ENCODE results near the gene ZSWIM4. TPM values are rescaled to one million over a fixed set of nuclear protein-coding genes. Genes with fewer than 3 reads are reported as not detected.

ZSWIM4 gene
- total and polyA plus RNA-seq, 10 of the 15 experiments (the other 5 are each of a cell fraction or from before 2014, with no cell fraction given): 0.73 to 11.1 (median 1.8) TPM; not detected in 2

DNA sequence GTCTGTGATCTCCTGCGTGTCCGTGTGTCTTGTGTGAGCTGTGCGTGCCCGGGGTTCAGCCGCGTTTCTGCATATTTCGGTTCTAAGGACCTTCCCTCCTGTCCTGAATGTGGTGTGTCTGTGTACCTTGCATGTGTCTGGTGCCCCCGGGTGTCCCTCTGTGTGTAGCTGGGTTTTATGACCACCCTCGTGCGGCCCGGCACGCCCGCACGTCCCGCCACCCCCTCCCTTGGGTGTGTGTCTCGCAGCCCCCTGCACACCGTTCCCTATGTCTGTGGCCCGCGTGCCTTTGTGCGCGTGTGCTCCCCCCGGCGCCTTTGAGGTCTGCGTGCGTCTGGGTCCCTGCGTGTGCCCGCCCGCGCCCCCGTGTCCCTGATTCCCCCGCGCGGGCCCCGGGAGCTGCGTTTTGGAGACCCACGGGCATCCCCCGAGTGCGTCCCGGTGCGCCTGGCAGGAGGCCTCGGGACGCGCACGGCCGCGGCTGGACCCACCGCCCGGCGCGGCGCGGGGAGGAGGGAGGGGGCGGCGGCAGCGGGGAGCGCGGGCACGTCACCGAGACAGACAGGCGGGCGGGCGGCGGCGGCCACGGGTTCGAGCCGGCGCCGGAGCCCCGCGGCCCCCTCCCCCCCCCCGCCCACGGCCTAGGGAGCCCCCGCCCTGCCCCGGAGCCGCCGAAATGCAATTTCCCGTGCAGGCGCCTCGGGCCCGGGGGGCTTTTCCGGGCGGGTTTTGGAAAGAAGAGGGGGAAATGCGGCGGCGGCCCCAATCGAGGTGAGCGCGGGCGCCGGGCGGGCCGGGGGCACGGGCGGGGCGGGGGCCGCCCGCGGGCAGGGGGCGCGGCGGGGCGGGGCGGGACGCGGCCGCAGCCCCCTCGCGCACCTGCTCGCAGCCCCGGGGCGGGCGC, 69.7 kb downstream of the ZSWIM4 start (continued):
- no peak for TF ChIP-seq SMAD1 (IDR thresholded peaks at IDR 0.05; ENCODE audit: low read depth, partially characterized antibody)
- TF ChIP-seq ZZZ3 (IDR thresholded peaks at IDR 0.05; ENCODE audit: control insufficient read depth, insufficient read length, low read depth): no peak
- TF ChIP-seq ESRRA (IDR thresholded peaks at IDR 0.05; ENCODE audit: low read length): no peak
- TF ChIP-seq, protein P1, sequence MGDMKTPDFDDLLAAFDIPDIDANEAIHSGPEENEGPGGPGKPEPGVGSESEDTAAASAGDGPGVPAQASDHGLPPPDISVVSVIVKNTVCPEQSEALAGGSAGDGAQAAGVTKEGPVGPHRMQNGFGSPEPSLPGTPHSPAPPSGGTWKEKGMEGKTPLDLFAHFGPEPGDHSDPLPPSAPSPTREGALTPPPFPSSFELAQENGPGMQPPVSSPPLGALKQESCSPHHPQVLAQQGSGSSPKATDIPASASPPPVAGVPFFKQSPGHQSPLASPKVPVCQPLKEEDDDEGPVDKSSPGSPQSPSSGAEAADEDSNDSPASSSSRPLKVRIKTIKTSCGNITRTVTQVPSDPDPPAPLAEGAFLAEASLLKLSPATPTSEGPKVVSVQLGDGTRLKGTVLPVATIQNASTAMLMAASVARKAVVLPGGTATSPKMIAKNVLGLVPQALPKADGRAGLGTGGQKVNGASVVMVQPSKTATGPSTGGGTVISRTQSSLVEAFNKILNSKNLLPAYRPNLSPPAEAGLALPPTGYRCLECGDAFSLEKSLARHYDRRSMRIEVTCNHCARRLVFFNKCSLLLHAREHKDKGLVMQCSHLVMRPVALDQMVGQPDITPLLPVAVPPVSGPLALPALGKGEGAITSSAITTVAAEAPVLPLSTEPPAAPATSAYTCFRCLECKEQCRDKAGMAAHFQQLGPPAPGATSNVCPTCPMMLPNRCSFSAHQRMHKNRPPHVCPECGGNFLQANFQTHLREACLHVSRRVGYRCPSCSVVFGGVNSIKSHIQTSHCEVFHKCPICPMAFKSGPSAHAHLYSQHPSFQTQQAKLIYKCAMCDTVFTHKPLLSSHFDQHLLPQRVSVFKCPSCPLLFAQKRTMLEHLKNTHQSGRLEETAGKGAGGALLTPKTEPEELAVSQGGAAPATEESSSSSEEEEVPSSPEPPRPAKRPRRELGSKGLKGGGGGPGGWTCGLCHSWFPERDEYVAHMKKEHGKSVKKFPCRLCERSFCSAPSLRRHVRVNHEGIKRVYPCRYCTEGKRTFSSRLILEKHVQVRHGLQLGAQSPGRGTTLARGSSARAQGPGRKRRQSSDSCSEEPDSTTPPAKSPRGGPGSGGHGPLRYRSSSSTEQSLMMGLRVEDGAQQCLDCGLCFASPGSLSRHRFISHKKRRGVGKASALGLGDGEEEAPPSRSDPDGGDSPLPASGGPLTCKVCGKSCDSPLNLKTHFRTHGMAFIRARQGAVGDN (IDR thresholded peaks at IDR 0.05): peak; percentile 47; the same call in 1 of the 2 replicates
- TF ChIP-seq MXI1 (IDR thresholded peaks at IDR 0.05; ENCODE audit: low read depth, low read length): no peak
- TF ChIP-seq MTA3 (IDR thresholded peaks at IDR 0.05; ENCODE audit: borderline replicate concordance, low read length): no peak
- TF ChIP-seq NFYA (IDR thresholded peaks at IDR 0.05; ENCODE audit: borderline replicate concordance, low read depth, low read length): no peak
- no peak for TF ChIP-seq JUND (IDR thresholded peaks at IDR 0.05; ENCODE audit: low read depth, low read length)
- no peak for TF ChIP-seq EP300 (IDR thresholded peaks at IDR 0.05; ENCODE audit: borderline replicate concordance in 1 of 2, control insufficient read depth in 1 of 2, low read depth in 2 of 2, low read length in 2 of 2)
- TF ChIP-seq ZNF217 (IDR thresholded peaks at IDR 0.05): no peak
- TF ChIP-seq SP1 (IDR thresholded peaks at IDR 0.05; ENCODE audit: low read depth, low read length): no peak

All from GM12878 (cell line).